ENCODE data around the gene CYB561D2. TPM values are rescaled to one million over a fixed set of nuclear protein-coding genes. Genes with fewer than 3 reads are reported as not detected.

The CYB561D2 gene
- total and polyA plus RNA-seq, 2 of the 13 experiments (the other 11 are each of a cell fraction or from before 2014, with no cell fraction given) = 11.1 to 17.2 TPM

GRCh38 chr3:50371133-50371685 is 20.5 kb downstream of the CYB561D2 start:
- WGBS (ENCODE audit: low lambda C conversion rate) = 35% methylated on average over 2 of the region's 3 CpGs
- ChIA-PET CTCF (ENCODE audit: low intra/inter-chr PET ratio, low total read pairs) (no interaction called here), POLR2A (no interaction called here)
- Histone ChIP-seq H2AFZ (ENCODE audit: low read length) (no peak overlapping the region), H3K79me2 (ENCODE audit: insufficient read depth, low read length) (no peaks in the 10 kb centered on the region), H3K4me1 (ENCODE audit: insufficient read depth, low read length) (peaks cover 7% of the 10 kb centered on the region), H3K36me3 (replicated peaks in 1 of 2; ENCODE audit: control insufficient read depth in 1 of 2, insufficient read depth in 2 of 2, low read length in 2 of 2) (no peaks in the 10 kb centered on the region), H4K20me1 (ENCODE audit: insufficient read depth, low read length) (no peaks in the 10 kb centered on the region), H3K27ac (ENCODE audit: extremely low read length, insufficient read depth, low read length) (no peak overlapping the region), H3K4me3 (replicated peaks in 1 of 3; ENCODE audit: insufficient read depth in 1 of 3, low read depth in 2 of 3, low read length in 3 of 3) (no peak overlapping the region), H3K27me3 (ENCODE audit: control insufficient read depth in 1 of 2, insufficient read depth in 2 of 2, low read length in 2 of 2) (peaks cover 15 to 67% of the 10 kb centered on the region in 2 experiments), H3K4me2 (ENCODE audit: low read depth, low read length) (no peak overlapping the region), H3K9ac (ENCODE audit: insufficient read depth, low read depth, low read length) (no peak overlapping the region), H3K9me3 (ENCODE audit: low read length) (no peaks in the 10 kb centered on the region)
- no peak for ATAC-seq
- intact Hi-C loops (cut with micrococcal nuclease; ENCODE audit: unreplicated experiment) = loop anchor here (5.0 kb wide), 1 partner anchor 146 kb away; no protein-coding TSS in a partner anchor
- no TSS peak for BruUV-seq (replicated peaks)
- in situ Hi-C loops (cut with HindIII; ENCODE audit: extremely low pct_ligation_motif_present, low pct_unique_long_range_greater_than_20kb) = no loop called here
- DNase-seq (ENCODE audit: low spot score) = no peak
- TF ChIP-seq EHMT2 (IDR thresholded peaks at IDR 0.05; ENCODE audit: borderline replicate concordance, low read depth, low read length) = no peak
- TF ChIP-seq ZBTB44 (CRISPR knock-in tag; IDR thresholded peaks at IDR 0.05) = no peak
- TF ChIP-seq ZNF143 (CRISPR knock-in tag; IDR thresholded peaks at IDR 0.05) = no peak
- TF ChIP-seq ZNF232 (CRISPR knock-in tag; IDR thresholded peaks at IDR 0.05; ENCODE audit: borderline replicate concordance) = no peak
- TF ChIP-seq ZNF558 (CRISPR knock-in tag; IDR thresholded peaks at IDR 0.05; ENCODE audit: borderline replicate concordance) = no peak
- no peak for TF ChIP-seq SMAD9 (CRISPR knock-in tag; IDR thresholded peaks at IDR 0.05)
- no peak for TF ChIP-seq GPN1 (CRISPR knock-in tag; IDR thresholded peaks at IDR 0.05; ENCODE audit: borderline replicate concordance)
- no peak for TF ChIP-seq SRSF1 (optimal IDR thresholded peaks at IDR 0.05; ENCODE audit: low read depth, low read length)
- TF ChIP-seq THAP9 (CRISPR knock-in tag; IDR thresholded peaks at IDR 0.05; ENCODE audit: borderline replicate concordance) = no peak
- TF ChIP-seq ZNF367 (CRISPR knock-in tag; IDR thresholded peaks at IDR 0.05; ENCODE audit: borderline replicate concordance) = no peak
- TF ChIP-seq ZNF761 (CRISPR knock-in tag; conservative IDR thresholded peaks at IDR 0.05) = no peak
- no peak for TF ChIP-seq ETV5 (CRISPR knock-in tag; IDR thresholded peaks at IDR 0.05; ENCODE audit: borderline replicate concordance)
- no peak for TF ChIP-seq ZNF543 (CRISPR knock-in tag; IDR thresholded peaks at IDR 0.05)
- TF ChIP-seq PATZ1 (CRISPR knock-in tag; IDR thresholded peaks at IDR 0.05) = no peak
- no peak for TF ChIP-seq ZNF598 (CRISPR knock-in tag; IDR thresholded peaks at IDR 0.05; ENCODE audit: borderline replicate concordance)
- no peak for TF ChIP-seq CEBPB (IDR thresholded peaks at IDR 0.05; ENCODE audit: borderline replicate concordance, low read depth, low read length)
- FAIRE-seq = no peak
